K562 (cell line): ENCODE data around the gene GFOD2. TPM values are rescaled to one million over a fixed set of nuclear protein-coding genes. Genes with fewer than 3 reads are reported as not detected.

Source experiments
- ATAC-seq: fragments of 200-7000 bp; cut with Tn5 transposase; 3 replicates; pipeline ENCODE4 v1.9.1; 2020; ENCODE audit warnings: moderate library complexity
- BruUV-seq: library from RNA; stranded (reverse); fragments of 400-500 nt; replicated peaks from 2 replicates; lab custom pipeline; 2021; lab: Mats Ljungman, UMichigan
- CTCF ChIA-PET: fragments of 300-600 bp; formaldehyde crosslinking; extraction: SDS; loops from one replicate; lab custom pipeline; 2021; ENCODE audit warnings: low intra/inter-chr PET ratio; lab: Yijun Ruan, JAX
- POLR2A ChIA-PET: fragments of 300-600, 350-650 bp; sonication (Branson Sonifier 250); formaldehyde crosslinking; extraction: SDS; loops from one replicate; lab custom pipeline; 2021; ENCODE audit warnings: antibody characterized with exemption, inconsistent platforms; lab: Yijun Ruan, JAX
- DNase-seq, 4 experiments: peaks; one replicate each; pipeline versions ENCODE4 v3.0.0 to v3.0.0-alpha.2; 2011 to 2018; ENCODE audit warnings: low spot score in 3 of 4, mixed read lengths in 3 of 4; ENCODE audit errors: extremely low read depth in 1 of 4
- FAIRE-seq: peaks from 2 replicates; lab custom pipeline; 2011; peaks lifted over from hg19 to GRCh38; lab: Jason Lieb, UNC
- H2AFZ ChIP-seq: 2 replicates; pipeline ENCODE4 v1.6.0; 2011; ENCODE audit warnings: low read depth, low read length, control low read depth, inconsistent platforms
- H3K27ac ChIP-seq: fragments of 200-600 bp; 3 replicates; pipeline ENCODE4 v1.8.0; 2011; ENCODE audit warnings: low read depth, mild to moderate bottlenecking, control low read depth, inconsistent platforms, low read length, moderate library complexity, mixed read lengths; ENCODE audit errors: extremely low read depth
- H3K27me3 ChIP-seq, 2 experiments: fragments of 300-600 bp in 1 of 2; 2 replicates in 1 of 2; 3 replicates in 1 of 2; pipeline versions ENCODE4 v1.6.0 to v1.8.0; 2011; ENCODE audit warnings: inconsistent platforms in 2 of 2, low read length in 2 of 2, mild to moderate bottlenecking in 1 of 2, mixed read lengths in 1 of 2, moderate library complexity in 1 of 2; ENCODE audit not compliant: control insufficient read depth in 2 of 2, insufficient read depth in 2 of 2
- H3K36me3 ChIP-seq: fragments of 300-600 bp; 3 replicates; pipeline ENCODE4 v1.8.0; 2011; ENCODE audit warnings: mild to moderate bottlenecking, low read length, inconsistent platforms; ENCODE audit not compliant: control insufficient read depth, insufficient read depth
- H3K4me1 ChIP-seq, 2 experiments: fragments of 200-600 bp in 1 of 2; replicated peaks in 1 of 2; 2 replicates in 1 of 2; 3 replicates in 1 of 2; pipeline versions ENCODE4 v1.5.1 to v1.8.0; 2011; ENCODE audit warnings: inconsistent platforms in 2 of 2, low read length in 2 of 2, mild to moderate bottlenecking in 1 of 2, mixed read lengths in 1 of 2, moderate library complexity in 1 of 2; ENCODE audit not compliant: control insufficient read depth in 2 of 2, insufficient read depth in 2 of 2
- H3K4me2 ChIP-seq: 2 replicates; pipeline ENCODE4 v1.6.1; 2011; ENCODE audit warnings: low read length, control low read depth, inconsistent platforms, mixed read lengths; ENCODE audit not compliant: insufficient read depth
- H3K4me3 ChIP-seq: fragments of 200-600 bp; sonication (generic), shearing (Covaris generic); 2 replicates; pipeline ENCODE4 v1.5.1; 2016; ENCODE audit warnings: control low read depth, inconsistent platforms
- H3K79me2 ChIP-seq: fragments of 200-600 bp; 3 replicates; pipeline ENCODE4 v1.8.0; 2011; ENCODE audit warnings: low read length, inconsistent platforms; ENCODE audit not compliant: control insufficient read depth, insufficient read depth
- H3K9ac ChIP-seq, 2 experiments: 2 replicates each; pipeline versions ENCODE4 v1.6.0 to v1.6.1; 2011; ENCODE audit warnings: low read depth in 2 of 2, low read length in 2 of 2, control low read depth in 1 of 2, inconsistent platforms in 1 of 2, mild to moderate bottlenecking in 1 of 2, mixed read lengths in 1 of 2; ENCODE audit not compliant: insufficient read depth in 1 of 2
- H3K9me1 ChIP-seq: one replicate; pipeline ENCODE4 v1.6.0; 2011; ENCODE audit warnings: inconsistent platforms, mild to moderate bottlenecking, low read length, moderate library complexity; ENCODE audit not compliant: control insufficient read depth, insufficient read depth
- H3K9me3 ChIP-seq: replicated peaks from 2 replicates; pipeline ENCODE4 v1.5.1; 2011; ENCODE audit warnings: low read depth, low read length, inconsistent platforms; ENCODE audit not compliant: control insufficient read depth, insufficient read depth
- H4K20me1 ChIP-seq: replicated peaks from 2 replicates; pipeline ENCODE4 v1.6.1; 2011; ENCODE audit warnings: low read length, inconsistent platforms, mixed read lengths; ENCODE audit not compliant: control insufficient read depth, insufficient read depth
- CREB3L1 ChIP-seq: fragments of 450-650 bp; IDR thresholded peaks from 2 replicates; pipeline ENCODE4 v1.6.1; 2014; ENCODE audit warnings: low read depth, mild to moderate bottlenecking, moderate library complexity, borderline replicate concordance
- E2F1 ChIP-seq: sonication (generic); formaldehyde crosslinking; IDR thresholded peaks from 2 replicates; pipeline ENCODE4 v1.8.1; 2023; ENCODE audit warnings: mild to moderate bottlenecking, missing genetic modification reagents, moderate library complexity
- ERF ChIP-seq: fragments of 450-650 bp; formaldehyde crosslinking; IDR thresholded peaks from 2 replicates; pipeline ENCODE4 v1.4.0; 2020; ENCODE audit warnings: mild to moderate bottlenecking, mixed read lengths
- HEY1 ChIP-seq: fragments of 250-450 bp; sonication (Bioruptor Pico); IDR thresholded peaks from 2 replicates; pipeline ENCODE4 v1.5.0; 2020; ENCODE audit warnings: mild to moderate bottlenecking, moderate library complexity, borderline replicate concordance
- ILF3 ChIP-seq: fragments of 450-650 bp; IDR thresholded peaks from 2 replicates; pipeline ENCODE4 v1.6.1; 2018; ENCODE audit warnings: antibody characterized with exemption, mild to moderate bottlenecking, moderate library complexity, borderline replicate concordance
- JUN ChIP-seq, 2 experiments: sonication (generic) in 1 of 2; formaldehyde crosslinking in 1 of 2; IDR thresholded peaks; 2 replicates each; pipeline versions ENCODE4 v1.6.1 to v1.8.0; 2012 to 2022; ENCODE audit warnings: borderline replicate concordance in 2 of 2, mild to moderate bottlenecking in 2 of 2, improper control_type of control experiment in 1 of 2, low read depth in 1 of 2, low read length in 1 of 2, missing genetic modification reagents in 1 of 2
- NKRF ChIP-seq: fragments of 450-650 bp; IDR thresholded peaks from 2 replicates; pipeline ENCODE4 v1.6.1; 2016; ENCODE audit warnings: borderline replicate concordance
- PBX2 ChIP-seq, 2 experiments: IDR thresholded peaks in 1 of 2; conservative IDR thresholded peaks in 1 of 2; 2 replicates each; pipeline ENCODE4 v1.6.1; 2016; ENCODE audit warnings: low read depth in 2 of 2, mild to moderate bottlenecking in 1 of 2, missing compliant biosample characterization in 1 of 2, missing genetic modification characterization in 1 of 2, moderate library complexity in 1 of 2
- PCBP2 ChIP-seq: fragments of 200-400 bp; formaldehyde crosslinking; IDR thresholded peaks from 2 replicates; pipeline ENCODE4 v1.6.1; 2018; ENCODE audit warnings: low read length, low read depth, mild to moderate bottlenecking, moderate library complexity; ENCODE audit not compliant: poor library complexity, severe bottlenecking
- STAT5A ChIP-seq: IDR thresholded peaks from 2 replicates; pipeline ENCODE4 v1.6.1; 2012; ENCODE audit warnings: low read length, inconsistent platforms, borderline replicate concordance
- XRCC5 ChIP-seq: fragments of 200-400 bp; formaldehyde crosslinking; IDR thresholded peaks from 2 replicates; pipeline ENCODE4 v1.6.1; 2017; ENCODE audit warnings: low read depth, mild to moderate bottlenecking, low read length
- ZNF197 ChIP-seq: fragments of 200-800 bp; sonication (Bioruptor generic); IDR thresholded peaks from 2 replicates; pipeline ENCODE4 v1.6.1; 2016; ENCODE audit warnings: low read depth, missing genetic modification characterization, missing compliant biosample characterization
- WGBS: fragments of 100-300 bp; shearing (Covaris generic); methylation state at CpG from one replicate; pipeline ENCODE4 v1.1.6; 2016; ENCODE audit warnings: low coverage, mixed read lengths; ENCODE audit not compliant: insufficient coverage; ENCODE audit errors: missing lambda C conversion rate; 5-methylcytosine and 5-hydroxymethylcytosine counted together
- in situ Hi-C: fragments of 300-500 bp; cut with MboI; formaldehyde crosslinking; loops from 4 replicates; pipeline ENCODE4 v1.15.0; 2018; ENCODE audit warnings: inconsistent platforms, mixed read lengths
- intact Hi-C: fragments of 100-400 bp; cut with micrococcal nuclease; formaldehyde crosslinking; loops from 2 replicates; pipeline ENCODE4 v1.14.2; 2022
- polyA plus RNA-seq, 8 experiments: library from polyadenylated mRNA; depleted of rRNA in 4 of 8; stranded (reverse) in 5 of 8; unstranded in 3 of 8; fragments of >200 nt; fragmentation: Nextera tagmentation in 2 of 8; fragmentation: Illumina TruSeq in 1 of 8; extraction: Ambion mirVana in 2 of 8; extraction: Trizol in 1 of 8; gene quantifications; 2 replicates each; pipeline versions ENCODE4 v1.2.1 to v1.2.3, GENCODE V29; 2011 to 2014; ENCODE audit warnings: inconsistent platforms in 1 of 8, missing spikeins in 1 of 8
- total RNA-seq, 7 experiments: library from RNA; depleted of rRNA in 6 of 7; stranded (reverse); fragments of >200 nt in 6 of 7; fragmentation: Illumina TruSeq in 2 of 7; extraction: Trizol in 2 of 7; gene quantifications; 2 replicates each; pipeline versions ENCODE4 v1.2.1 to v1.2.3, GENCODE V29; 2011 to 2021; ENCODE audit warnings: low replicate concordance in 1 of 7

The GFOD2 gene
- total and polyA plus RNA-seq, 9 of the 15 experiments (the other 6 are each of a cell fraction or from before 2014, with no cell fraction given): 1.9 to 15.8 (median 11.1) TPM

- H3K27me3 ChIP-seq: no peaks in the 10 kb centered on the region
- intact Hi-C loops (no loop called here), in situ Hi-C loops (no loop called here)
- no peak overlapping the region for H3K27ac ChIP-seq
- H3K9me1 ChIP-seq: peaks cover 2% of the 10 kb centered on the region
- POLR2A ChIA-PET: interaction anchor here (0.6 kb wide), 1 partner anchor 22 kb away, joined by 4 read pairs; no protein-coding TSS in a partner anchor
- peak overlapping the region in 1 of 2 experiments; percentile 50; a peak in 1 of 4 replicates for H3K9ac ChIP-seq
- FAIRE-seq: no peak
- BruUV-seq: no TSS peak
- no peak for DNase-seq
- H3K4me2 ChIP-seq: no peak overlapping the region
- no peaks in the 10 kb centered on the region for H3K4me1 ChIP-seq
- CTCF ChIA-PET: no interaction called here
- H3K4me3 ChIP-seq: no peak overlapping the region
- H4K20me1 ChIP-seq: peaks cover 6% of the 10 kb centered on the region; the same call in 1 of the 2 replicates
- WGBS: 82% methylated on average over 17 of the region's 17 CpGs
- no peaks in the 10 kb centered on the region for H3K9me3 ChIP-seq
- no peaks in the 10 kb centered on the region for H3K79me2 ChIP-seq
- no peak for ATAC-seq
- no peak overlapping the region for H2AFZ ChIP-seq
- peaks cover 28% of the 10 kb centered on the region; the same call in 2 of the 3 replicates for H3K36me3 ChIP-seq
- no peak for TF ChIP-seq PCBP2
- TF ChIP-seq NKRF: no peak
- TF ChIP-seq XRCC5: no peak
- TF ChIP-seq ERF: no peak
- no peak for TF ChIP-seq HEY1 (CRISPR knock-in tag)
- no peak for TF ChIP-seq CREB3L1
- TF ChIP-seq STAT5A: no peak
- no peak for TF ChIP-seq ZNF197
- no peak for TF ChIP-seq E2F1
- no peak for TF ChIP-seq ILF3
- no peak for TF ChIP-seq PBX2 (CRISPR knock-in tag; IDR thresholded peaks at IDR 0.05; ENCODE audit: low read depth)
- TF ChIP-seq PBX2 (tag; conservative IDR thresholded peaks at IDR 0.05; ENCODE audit: low read depth): no peak
- no peak for TF ChIP-seq JUN (IDR thresholded peaks at IDR 0.05; ENCODE audit: borderline replicate concordance, low read depth, low read length)
- no peak for TF ChIP-seq JUN (CRISPR knock-in tag; IDR thresholded peaks at IDR 0.05; ENCODE audit: borderline replicate concordance)
Measured at GRCh38 chr16:67685388-67686112, 33.6 kb downstream of the GFOD2 start.
